A549 treated with AZD2906 at 1 μM for 4 hours (cell line): ENCODE measurements around the gene TSACC. TPM values are rescaled to one million over a fixed set of nuclear protein-coding genes. Genes with fewer than 3 reads are reported as not detected.

Experiments used
- total RNA-seq: library from RNA; stranded (reverse); fragments of 200-300 nt; extraction: Qiagen RNA extraction; gene quantifications from 5 replicates; pipeline ENCODE4 v1.2.3, GENCODE V29; 2022

TSACC gene
- 2.0 to 2.7 TPM (median 2.0 TPM) in 5 replicates for total RNA-seq

GRCh38 chr1:156338180-156338976 is at the start of gene TSACC, which contains the start of gene CCT3:
TSACC (plus strand) TSS chr1:156338526; CDS start chr1:156339758, 1,232 bp downstream.
CCT3 (minus strand) TSS chr1:156338292; CDS start chr1:156338184, 108 bp downstream.

GRCh38 chr1:156295391-156295947 is 42.9 kb upstream of the TSACC start, which contains the start of gene GLMP:
GLMP (minus strand) TSS chr1:156295679; CDS start chr1:156295645, 34 bp downstream.

GRCh38 chr1:156298852-156299357 is 39.4 kb upstream of the TSACC start, which contains the start of gene VHLL:
VHLL (minus strand) TSS chr1:156299307; CDS start chr1:156299189, 118 bp downstream.

GRCh38 chr1:156368889-156369684 is 30.8 kb downstream of the TSACC start, which contains the start of gene RHBG:
RHBG (plus strand) TSS chr1:156369211; CDS start chr1:156369250, 39 bp downstream.

Other genes starting within 250 kb of the TSACC start
- gene LMNA, start 223.8 kb upstream of the TSACC start, total RNA-seq, result 703 to 786 TPM (median 771 TPM) in 5 replicates
- 0.34 to 0.69 TPM (median 0.40 TPM) in 5 replicates for gene SEMA4A, start 184.9 kb upstream of the TSACC start, total RNA-seq
- 24.4 to 29.9 TPM (median 27.4 TPM) in 5 replicates for gene SLC25A44, start 144.4 kb upstream of the TSACC start, total RNA-seq
- gene PMF1, start 125.5 kb upstream of the TSACC start, total RNA-seq, result 57.2 to 60.2 TPM (median 59.0 TPM) in 5 replicates
- 0.15 to 0.37 TPM (median 0.32 TPM) in 5 replicates for gene BGLAP, start 96.3 kb upstream of the TSACC start, total RNA-seq
- 1.9 to 4.6 TPM (median 4.2 TPM) in 5 replicates for gene PAQR6, start 90.5 kb upstream of the TSACC start, total RNA-seq
- 38.1 to 44.8 TPM (median 41.8 TPM) in 5 replicates for gene SMG5, start 55.7 kb upstream of the TSACC start, total RNA-seq
- gene TMEM79, start 54.2 kb upstream of the TSACC start, total RNA-seq, result 5.8 to 8.9 TPM (median 7.9 TPM) in 5 replicates
- gene GLMP, start 42.8 kb upstream of the TSACC start, total RNA-seq, result 33.4 to 48.1 TPM (median 43.3 TPM) in 5 replicates
- gene VHLL, start 39.2 kb upstream of the TSACC start, total RNA-seq, result not detected in 5 replicates
- gene CCT3, start 234 bp upstream of the TSACC start, total RNA-seq, result 364 to 420 TPM (median 388 TPM) in 5 replicates
- gene RHBG, start 30.7 kb downstream of the TSACC start, total RNA-seq, result not detected in 5 replicates
- 24.3 to 33.5 TPM (median 30.3 TPM) in 5 replicates for gene MEF2D, start 162.2 kb downstream of the TSACC start, total RNA-seq
- 13.7 to 19.1 TPM (median 15.6 TPM) in 5 replicates for gene IQGAP3, start 234.0 kb downstream of the TSACC start, total RNA-seq
- not detected in 5 replicates for gene TTC24, start 241.2 kb downstream of the TSACC start, total RNA-seq